Measurements from ENCODE around the gene ADAMTS15.

Gene ADAMTS15

GRCh38 chr11:130433357-130433756 is 15.1 kb upstream of the ADAMTS15 start:
- H3K4me1 ChIP-seq (ENCODE audit: control insufficient read depth, insufficient read depth, low read length), result no peaks in the 10 kb centered on the region
- ChIA-PET CTCF (interaction anchor here (0.6 to 11.6 kb wide), 19 partner anchors 11 to 482 kb away, joined by 3 to 408 read pairs (median 4); no protein-coding TSS in a partner anchor), POLR2A (no interaction called here)
- H3K9me3 ChIP-seq (ENCODE audit: control insufficient read depth, insufficient read depth, low read depth, low read length), result no peaks in the 10 kb centered on the region
- no peak overlapping the region for H3K4me3 ChIP-seq (ENCODE audit: low read depth, low read length)
- no peak for TF ChIP-seq KLF1 (tag by site-specific recombination; IDR thresholded peaks at IDR 0.05)
- no peak for TF ChIP-seq GLI2 (tag by site-specific recombination; IDR thresholded peaks at IDR 0.05; ENCODE audit: borderline replicate concordance, low read depth)
- no peak for TF ChIP-seq ZNF211 (tag by site-specific recombination; IDR thresholded peaks at IDR 0.05; ENCODE audit: low read depth)
- no peak for TF ChIP-seq ZNF521 (tag by site-specific recombination; IDR thresholded peaks at IDR 0.05)
- no peak for TF ChIP-seq AEBP2 (tag by site-specific recombination; IDR thresholded peaks at IDR 0.05; ENCODE audit: borderline replicate concordance)
- TF ChIP-seq TRIM28 (IDR thresholded peaks at IDR 0.05; ENCODE audit: borderline replicate concordance, low read length), result no peak
- no peak for TF ChIP-seq ZNF394 (tag by site-specific recombination; IDR thresholded peaks at IDR 0.05; ENCODE audit: borderline replicate concordance)
- no peak for TF ChIP-seq ZNF830 (tag by site-specific recombination; IDR thresholded peaks at IDR 0.05; ENCODE audit: low read depth)
- no peak for TF ChIP-seq ZNF585B (tag by site-specific recombination; IDR thresholded peaks at IDR 0.05)
- no peak for TF ChIP-seq ZNF621 (tag by site-specific recombination; IDR thresholded peaks at IDR 0.05)
- no peak for TF ChIP-seq ZNF18 (tag by site-specific recombination; IDR thresholded peaks at IDR 0.05)
- H3K36me3 ChIP-seq (ENCODE audit: control insufficient read depth in 2 of 2, insufficient read depth in 1 of 2, low read length in 2 of 2), result no peaks in the 10 kb centered on the region
- H3K27ac ChIP-seq (ENCODE audit: extremely low read depth, low read depth, low read length), result no peak overlapping the region

- H3K27ac ChIP-seq (ENCODE audit: extremely low read depth, low read depth, low read length), result no peak overlapping the region
- no peaks in the 10 kb centered on the region for H3K9me3 ChIP-seq (ENCODE audit: control insufficient read depth, insufficient read depth, low read depth, low read length)
- no peaks in the 10 kb centered on the region for H3K4me1 ChIP-seq (ENCODE audit: control insufficient read depth, insufficient read depth, low read length)
- ChIA-PET POLR2A (no interaction called here), CTCF (interaction anchor here (0.6 to 11.6 kb wide), 62 partner anchors 10 to 632 kb away, joined by 3 to 408 read pairs (median 3); no protein-coding TSS in a partner anchor)
- no peaks in the 10 kb centered on the region for H3K36me3 ChIP-seq (ENCODE audit: control insufficient read depth in 2 of 2, insufficient read depth in 1 of 2, low read length in 2 of 2)
- H3K4me3 ChIP-seq (ENCODE audit: low read depth, low read length), result peak overlapping the region; percentile 38
- TF ChIP-seq ZNF488 (tag by site-specific recombination; IDR thresholded peaks at IDR 0.05), result no peak
- no peak for TF ChIP-seq ZNF621 (tag by site-specific recombination; IDR thresholded peaks at IDR 0.05)
- TF ChIP-seq ZNF157 (tag by site-specific recombination; IDR thresholded peaks at IDR 0.05), result no peak
- peak; percentile 76 for TF ChIP-seq CTCF (tag by site-specific recombination; IDR thresholded peaks at IDR 0.05)
- peak; percentile 57 for TF ChIP-seq ZNF335 (tag by site-specific recombination; conservative IDR thresholded peaks at IDR 0.05)
- TF ChIP-seq ZNF302 (tag by site-specific recombination; IDR thresholded peaks at IDR 0.05; ENCODE audit: low read depth), result no peak
- peak; percentile 81 for TF ChIP-seq ZNF654 (tag by site-specific recombination; IDR thresholded peaks at IDR 0.05; ENCODE audit: low read depth)
- TF ChIP-seq MZF1 (tag by site-specific recombination; IDR thresholded peaks at IDR 0.05; ENCODE audit: borderline replicate concordance), result no peak
- peak; percentile 98 for TF ChIP-seq ZNF596 (tag by site-specific recombination; IDR thresholded peaks at IDR 0.05)
- TF ChIP-seq ZNF629 (tag by site-specific recombination; IDR thresholded peaks at IDR 0.05), result no peak
- no peak for TF ChIP-seq KLF8 (tag by site-specific recombination; IDR thresholded peaks at IDR 0.05)
- no peak for TF ChIP-seq ZBTB6 (tag by site-specific recombination; IDR thresholded peaks at IDR 0.05)
- TF ChIP-seq ZFP37 (tag by site-specific recombination; IDR thresholded peaks at IDR 0.05), result 0 out of 2 replicates have a peak, but pooled peaks have one; percentile 55
- no peak for TF ChIP-seq ZNF501 (tag by site-specific recombination; IDR thresholded peaks at IDR 0.05)
- TF ChIP-seq ZBTB44 (tag by site-specific recombination; IDR thresholded peaks at IDR 0.05), result no peak
- TF ChIP-seq ZBTB17 (tag by site-specific recombination; IDR thresholded peaks at IDR 0.05), result peak; percentile 80
- TF ChIP-seq PRDM1 (tag by site-specific recombination; IDR thresholded peaks at IDR 0.05), result peak; percentile 87
These were observed 13.8 kb upstream of the ADAMTS15 start for GRCh38 chr11:130434521-130435223.

Measured in HEK293 (cell line).